ENCODE data around the gene ZMYND8.

DNA sequence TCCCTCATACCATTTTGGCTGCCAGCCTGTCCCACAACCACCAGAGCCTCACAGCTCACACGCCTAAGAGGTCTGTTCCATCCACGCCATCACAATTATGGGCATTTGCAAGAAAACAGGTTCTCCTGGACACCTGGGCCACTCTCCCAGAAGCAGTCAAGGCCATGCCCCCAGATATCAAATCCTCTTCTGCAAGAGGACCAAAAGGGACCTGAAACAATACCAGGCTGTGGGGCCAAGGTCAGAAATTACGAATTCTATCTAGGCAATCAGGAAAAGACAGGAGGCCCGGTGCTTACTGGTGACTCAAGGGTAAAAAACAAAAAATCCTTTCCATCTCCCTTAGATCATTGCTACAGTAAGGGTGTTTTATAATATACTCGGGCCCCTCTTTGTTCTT lies 69.8 kb downstream of the ZMYND8 start:
- TF ChIP-seq GATA3 (IDR thresholded peaks at IDR 0.05; ENCODE audit: low read depth, low read length): no peak
- TF ChIP-seq GATA2 (IDR thresholded peaks at IDR 0.05; ENCODE audit: low read depth, low read length): no peak

Measured in SH-SY5Y (cell line).